HL-60 (cell line): ENCODE measurements around the gene ROPN1L.

Source experiments
- CTCF ChIP-seq: IDR thresholded peaks from one replicate; pipeline ENCODE4 v1.5.1; 2011; ENCODE audit warnings: low read length, control low read depth, inconsistent platforms; ENCODE audit not compliant: insufficient read depth
- POLR2AphosphoS5 ChIP-seq: IDR thresholded peaks from 2 replicates; pipeline ENCODE4 v1.6.1; 2012; ENCODE audit warnings: low read depth
- SPI1 ChIP-seq: IDR thresholded peaks from 2 replicates; pipeline ENCODE4 v1.6.1; 2012; ENCODE audit warnings: low read depth, mild to moderate bottlenecking, borderline replicate concordance

GRCh38 chr5:10499776-10500175 is 58.1 kb downstream of the ROPN1L start:
- TF ChIP-seq CTCF: no peak
- no peak for TF ChIP-seq POLR2AphosphoS5
- TF ChIP-seq SPI1: no peak
